Liver (tissue), 9 donors: Measurements from ENCODE around the gene CLCN4. TPM values are rescaled to one million over a fixed set of nuclear protein-coding genes. Genes with fewer than 3 reads are reported as not detected.

ENCODE experiments used
- DNase-seq: peaks from one replicate; pipeline ENCODE4 v3.0.0-alpha.2; 2017; ENCODE audit warnings: low spot score
- H3K27ac ChIP-seq, 2 donors: one replicate each; pipeline ENCODE4 v1.7.0; 2013; ENCODE audit warnings: inconsistent platforms in 2 of 2, low read length in 2 of 2, control low read depth in 1 of 2, low read depth in 1 of 2, mild to moderate bottlenecking in 1 of 2
- H3K27me3 ChIP-seq, 4 donors: one replicate each; pipeline versions ENCODE4 v1.6.1 to v1.7.0; 2013; ENCODE audit warnings: low read length in 3 of 4, inconsistent platforms in 1 of 4, mild to moderate bottlenecking in 1 of 4, moderate library complexity in 1 of 4; ENCODE audit not compliant: control insufficient read depth in 4 of 4, insufficient read depth in 4 of 4
- H3K36me3 ChIP-seq, 4 donors: one replicate each; pipeline versions ENCODE4 v1.6.1 to v1.7.0; 2013; ENCODE audit warnings: low read length in 3 of 4, mild to moderate bottlenecking in 3 of 4, low read depth in 1 of 4, moderate library complexity in 1 of 4; ENCODE audit not compliant: control insufficient read depth in 4 of 4, insufficient read depth in 3 of 4
- H3K4me1 ChIP-seq, 4 donors: one replicate each; pipeline versions ENCODE4 v1.6.1 to v1.7.0; 2013; ENCODE audit warnings: low read length in 3 of 4, mild to moderate bottlenecking in 3 of 4, moderate library complexity in 1 of 4; ENCODE audit not compliant: control insufficient read depth in 4 of 4, insufficient read depth in 4 of 4
- H3K4me3 ChIP-seq, 3 donors: one replicate each; pipeline versions ENCODE4 v1.6.1 to v1.7.0; 2013; ENCODE audit warnings: low read length in 3 of 3, control low read depth in 1 of 3, low read depth in 1 of 3, mild to moderate bottlenecking in 1 of 3
- H3K9ac ChIP-seq, 2 donors: one replicate each; pipeline ENCODE4 v1.7.0; 2013; ENCODE audit warnings: low read length in 2 of 2, mild to moderate bottlenecking in 2 of 2, moderate library complexity in 2 of 2, control low read depth in 1 of 2, low read depth in 1 of 2
- H3K9me3 ChIP-seq, 4 donors: one replicate each; pipeline versions ENCODE4 v1.6.1 to v1.7.0; 2013; ENCODE audit warnings: low read length in 3 of 4; ENCODE audit not compliant: control insufficient read depth in 4 of 4
- ATF3 ChIP-seq: IDR thresholded peaks from 2 replicates; pipeline ENCODE4 v1.6.1; 2016; ENCODE audit warnings: antibody characterized with exemption
- CTCF ChIP-seq: fragments of 150-350 bp; IDR thresholded peaks from 2 replicates; pipeline ENCODE4 v1.5.1; 2017; ENCODE audit warnings: improper control_type of control experiment, low read depth, low read length; ENCODE audit not compliant: missing input control
- EGR1 ChIP-seq, 2 donors: IDR thresholded peaks; 2 replicates each; pipeline ENCODE4 v1.6.1; 2016 to 2018; ENCODE audit warnings: antibody characterized with exemption in 2 of 2, low read depth in 2 of 2
- FOXA1 ChIP-seq: IDR thresholded peaks from 2 replicates; pipeline ENCODE4 v1.6.1; 2016; ENCODE audit warnings: antibody characterized with exemption
- FOXA2 ChIP-seq: IDR thresholded peaks from 2 replicates; pipeline ENCODE4 v1.6.1; 2016; ENCODE audit warnings: antibody characterized with exemption
- GABPA ChIP-seq, 2 donors: IDR thresholded peaks in 1 of 2; conservative IDR thresholded peaks in 1 of 2; 2 replicates each; pipeline ENCODE4 v1.6.1; 2016; ENCODE audit warnings: antibody characterized with exemption in 2 of 2, mild to moderate bottlenecking in 1 of 2, moderate library complexity in 1 of 2
- JUND ChIP-seq, 2 donors: IDR thresholded peaks; 2 replicates each; pipeline ENCODE4 v1.6.1; 2016; ENCODE audit warnings: antibody characterized with exemption in 2 of 2
- RAD21 ChIP-seq, 2 donors: IDR thresholded peaks; 2 replicates each; pipeline ENCODE4 v1.6.1; 2016; ENCODE audit warnings: antibody characterized with exemption in 2 of 2, mild to moderate bottlenecking in 2 of 2
- REST ChIP-seq: IDR thresholded peaks from 2 replicates; pipeline ENCODE4 v1.6.1; 2016; ENCODE audit warnings: antibody characterized with exemption, mild to moderate bottlenecking
- RXRA ChIP-seq, 2 donors: IDR thresholded peaks; 2 replicates each; pipeline ENCODE4 v1.6.1; 2017 to 2018; ENCODE audit warnings: antibody characterized with exemption in 2 of 2, mild to moderate bottlenecking in 1 of 2
- TAF1 ChIP-seq: conservative IDR thresholded peaks from 2 replicates; pipeline ENCODE4 v1.6.1; 2016; ENCODE audit warnings: antibody characterized with exemption, mild to moderate bottlenecking
- WGBS: extraction: QIAGEN DNeasy Blood & Tissue Kit; methylation state at CpG from one replicate; pipeline ENCODE4 v1.1.7; 2013; 5-methylcytosine and 5-hydroxymethylcytosine counted together
- polyA plus RNA-seq, 2 donors: library from polyadenylated mRNA; stranded (reverse) in 1 of 2; unstranded in 1 of 2; fragments of 200-250 nt in 1 of 2; fragments of >200 nt in 1 of 2; fragmentation: Nextera tagmentation in 1 of 2; extraction: Ambion mirVana in 1 of 2; gene quantifications; one replicate each; pipeline versions ENCODE4 v1.2.1 to v1.2.3, GENCODE V29; 2013 to 2015
- total RNA-seq, 2 donors: library from RNA; depleted of rRNA; stranded (reverse); fragments of >200 nt; gene quantifications; one replicate each; pipeline ENCODE4 v1.2.3, GENCODE V29; 2014
- TF ChIP-seq, protein P1 (sequence below): IDR thresholded peaks from 2 replicates; pipeline ENCODE4 v1.6.1; 2016; ENCODE audit warnings: antibody characterized with exemption
- donor health status: healthy.
- donor health status: healthy.
- donor health status: healthy.
- donor health status: healthy.
- donor health status: healthy.

Gene CLCN4
- total and polyA plus RNA-seq, 4 donors = 1.5 to 10.9 (median 4.0) TPM

- TF ChIP-seq FOXA2 (no peak), GABPA (IDR thresholded peaks at IDR 0.05 in 1 of 2, conservative IDR thresholded peaks at IDR 0.05 in 1 of 2) (no peak), ATF3 (no peak), RAD21 (IDR thresholded peaks at IDR 0.05) (no peak), JUND (IDR thresholded peaks at IDR 0.05) (no peak), TAF1 (no peak)
- TF ChIP-seq, protein P1, sequence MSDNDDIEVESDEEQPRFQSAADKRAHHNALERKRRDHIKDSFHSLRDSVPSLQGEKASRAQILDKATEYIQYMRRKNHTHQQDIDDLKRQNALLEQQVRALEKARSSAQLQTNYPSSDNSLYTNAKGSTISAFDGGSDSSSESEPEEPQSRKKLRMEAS = no peak
These were observed 8.9 kb downstream of the CLCN4 start (continued) for GRCh38 chrX:10165580-10166247.

DNA sequence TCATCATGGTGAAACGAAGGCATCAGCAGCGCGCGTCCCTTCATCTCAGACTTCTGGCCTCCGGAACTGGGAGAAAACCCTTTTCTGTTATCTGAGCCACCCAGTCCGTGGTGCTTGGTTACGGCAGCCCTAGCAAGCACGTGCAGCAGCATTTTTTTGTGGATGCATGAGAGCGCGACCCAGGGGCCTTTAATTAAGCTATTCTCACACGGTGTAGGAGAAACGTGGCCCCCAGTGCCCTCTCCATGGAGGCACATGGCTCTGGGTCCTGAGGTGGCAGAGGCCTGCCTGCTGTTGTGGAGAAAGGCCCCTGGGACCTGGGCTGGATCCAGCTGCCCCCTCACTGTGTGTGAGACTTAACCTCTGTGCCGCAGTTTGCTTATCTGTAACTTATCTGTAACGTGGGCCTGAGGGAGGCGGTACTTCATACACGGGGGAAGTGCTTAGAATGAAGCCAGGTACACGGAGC, 9.5 kb downstream of the CLCN4 start:
- no peaks in the 10 kb centered on the region for H3K36me3 ChIP-seq
- 82% methylated on average over 17 of the region's 17 CpGs for WGBS
- peak overlapping the region in 1 of 2 donors; percentile 10 for H3K27ac ChIP-seq
- peaks cover 5 to 30% (median 19%) of the 10 kb centered on the region in 4 donors for H3K4me1 ChIP-seq
- no peak for DNase-seq
- no peaks in the 10 kb centered on the region for H3K9me3 ChIP-seq
- H3K9ac ChIP-seq = no peak overlapping the region
- TF ChIP-seq FOXA2 (no peak), GABPA (IDR thresholded peaks at IDR 0.05 in 1 of 2, conservative IDR thresholded peaks at IDR 0.05 in 1 of 2) (no peak), RXRA (IDR thresholded peaks at IDR 0.05) (no peak), ATF3 (no peak), CTCF (no peak)
- TF ChIP-seq, protein P1 = no peak
- H3K27me3 ChIP-seq = no peaks in the 10 kb centered on the region
- H3K4me3 ChIP-seq = no peak overlapping the region

DNA sequence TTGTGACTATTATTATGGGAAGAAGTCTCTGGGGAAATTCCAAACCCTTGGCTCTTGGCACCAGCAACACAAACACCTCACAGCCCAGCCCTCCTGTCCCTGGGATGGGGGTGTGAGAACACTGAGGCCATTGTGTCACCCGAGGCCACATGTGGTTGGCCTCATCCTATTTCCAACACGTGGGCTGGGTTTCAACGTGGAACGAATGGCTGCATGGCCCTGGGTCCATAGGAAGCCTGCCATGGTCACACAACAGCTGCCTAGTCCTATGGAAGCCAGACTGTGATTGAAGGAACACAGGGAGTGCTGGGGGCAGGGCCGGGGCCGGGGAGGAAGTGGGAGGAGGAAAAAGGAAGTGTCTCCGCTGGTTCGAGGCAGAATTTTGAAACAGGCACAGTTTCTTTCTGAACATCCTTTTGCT, 10.0 kb downstream of the CLCN4 start:
- Histone ChIP-seq H3K27me3 (no peaks in the 10 kb centered on the region), H3K4me1 (peaks cover 5 to 30% (median 19%) of the 10 kb centered on the region in 4 donors), H3K27ac (peak overlapping the region in 1 of 2 donors; percentile 72), H3K9ac (no peak overlapping the region), H3K4me3 (no peak overlapping the region), H3K9me3 (no peaks in the 10 kb centered on the region), H3K36me3 (no peaks in the 10 kb centered on the region)
- TF ChIP-seq, protein P1 = no peak
- TF ChIP-seq EGR1 (IDR thresholded peaks at IDR 0.05; ENCODE audit: low read depth in 2 of 2) = no peak
- TF ChIP-seq FOXA1 = no peak
- TF ChIP-seq REST = no peak
- no peak for TF ChIP-seq RAD21 (IDR thresholded peaks at IDR 0.05)
- no peak for TF ChIP-seq FOXA2
- 57% methylated on average over 8 of the region's 8 CpGs for WGBS
- DNase-seq = no peak
